DND-41 (cell line): ENCODE data around the gene CNNM2.

Experiments used
- ATAC-seq: fragments of 200-7000 bp; cut with Tn5 transposase; 3 replicates; pipeline ENCODE4 v1.9.1; 2021; ENCODE audit warnings: low read depth; ENCODE audit not compliant: insufficient read depth
- DNase-seq: peaks from one replicate; pipeline ENCODE4 v3.0.0-alpha.2; 2020
- H2AFZ ChIP-seq: 2 replicates; pipeline ENCODE4 v1.6.0; 2012; ENCODE audit warnings: low read depth, low read length
- H3K27ac ChIP-seq: 2 replicates; pipeline ENCODE4 v1.5.1; 2012; ENCODE audit warnings: low read length, inconsistent platforms
- H3K27me3 ChIP-seq: fragments of 200-600 bp; sonication (generic); 2 replicates; pipeline ENCODE4 v1.6.0; 2012; ENCODE audit warnings: low read length, mild to moderate bottlenecking, inconsistent platforms; ENCODE audit not compliant: insufficient read depth, poor library complexity
- H3K36me3 ChIP-seq: 2 replicates; pipeline ENCODE4 v1.5.1; 2012; ENCODE audit warnings: low read length, inconsistent platforms; ENCODE audit not compliant: insufficient read depth
- H3K4me1 ChIP-seq: 2 replicates; pipeline ENCODE4 v1.5.1; 2012; ENCODE audit warnings: mild to moderate bottlenecking, low read length; ENCODE audit not compliant: insufficient read depth
- H3K4me2 ChIP-seq: 2 replicates; pipeline ENCODE4 v1.6.0; 2012; ENCODE audit warnings: mild to moderate bottlenecking, moderate library complexity, low read length, inconsistent platforms; ENCODE audit not compliant: insufficient read depth
- H3K4me3 ChIP-seq, 2 experiments: fragments of 200-600 bp in 1 of 2; shearing (Covaris generic) in 1 of 2; 2 replicates each; pipeline ENCODE4 v1.5.1; 2012 to 2016; ENCODE audit warnings: inconsistent platforms in 2 of 2, low read length in 2 of 2, mild to moderate bottlenecking in 2 of 2, low read depth in 1 of 2, moderate library complexity in 1 of 2
- H3K79me2 ChIP-seq: 2 replicates; pipeline ENCODE4 v1.6.0; 2012; ENCODE audit warnings: low read length, inconsistent platforms; ENCODE audit not compliant: insufficient read depth
- H3K9ac ChIP-seq: 2 replicates; pipeline ENCODE4 v1.6.0; 2012; ENCODE audit warnings: low read depth, mild to moderate bottlenecking, inconsistent platforms, low read length, moderate library complexity
- H3K9me3 ChIP-seq: 2 replicates; pipeline ENCODE4 v1.5.1; 2012; ENCODE audit warnings: low read length, moderate library complexity, mild to moderate bottlenecking, inconsistent platforms; ENCODE audit not compliant: insufficient read depth, severe bottlenecking
- H4K20me1 ChIP-seq: 2 replicates; pipeline ENCODE4 v1.6.0; 2012; ENCODE audit warnings: low read length; ENCODE audit not compliant: insufficient read depth
- CTCF ChIP-seq: IDR thresholded peaks from 2 replicates; pipeline ENCODE4 v1.5.1; 2012; ENCODE audit warnings: borderline replicate concordance, low read length, moderate library complexity, mild to moderate bottlenecking; ENCODE audit not compliant: poor library complexity, severe bottlenecking; ENCODE audit errors: extremely low read depth
- EZH2 ChIP-seq: IDR thresholded peaks from 3 replicates; pipeline ENCODE4 v1.6.1; 2012; ENCODE audit warnings: borderline replicate concordance, low read depth, mild to moderate bottlenecking, moderate library complexity, low read length, inconsistent platforms; ENCODE audit not compliant: severe bottlenecking

CNNM2 gene

GRCh38 chr10:102948786-102949185 is 30.7 kb downstream of the CNNM2 start:
- Histone ChIP-seq H3K4me3 (no peak overlapping the region), H3K27ac (no peak overlapping the region), H3K27me3 (no peaks in the 10 kb centered on the region), H2AFZ (no peak overlapping the region), H3K4me1 (no peaks in the 10 kb centered on the region), H3K9me3 (no peaks in the 10 kb centered on the region), H3K9ac (no peak overlapping the region), H3K36me3 (no peaks in the 10 kb centered on the region), H4K20me1 (no peaks in the 10 kb centered on the region), H3K79me2 (no peaks in the 10 kb centered on the region), H3K4me2 (no peak overlapping the region)
- ATAC-seq (no peak), DNase-seq (no peak)
- TF ChIP-seq CTCF (no peak), EZH2 (no peak)

GRCh38 chr10:102949916-102950315 is 31.8 kb downstream of the CNNM2 start:
- no peak overlapping the region for H3K9ac ChIP-seq
- no peaks in the 10 kb centered on the region for H3K79me2 ChIP-seq
- no peaks in the 10 kb centered on the region for H3K4me1 ChIP-seq
- H2AFZ ChIP-seq = no peak overlapping the region
- H3K36me3 ChIP-seq = no peaks in the 10 kb centered on the region
- H3K27me3 ChIP-seq = no peaks in the 10 kb centered on the region
- H4K20me1 ChIP-seq = no peaks in the 10 kb centered on the region
- H3K27ac ChIP-seq = no peak overlapping the region
- no peak overlapping the region for H3K4me2 ChIP-seq
- no peak for DNase-seq
- no peak overlapping the region for H3K4me3 ChIP-seq
- ATAC-seq = no peak
- H3K9me3 ChIP-seq = no peaks in the 10 kb centered on the region
- TF ChIP-seq EZH2 (no peak), CTCF (no peak)

GRCh38 chr10:102951316-102951715 is 33.2 kb downstream of the CNNM2 start:
- Histone ChIP-seq H3K4me3 (no peak overlapping the region), H2AFZ (no peak overlapping the region), H3K9ac (no peak overlapping the region), H3K4me1 (no peaks in the 10 kb centered on the region), H3K27ac (no peak overlapping the region), H3K36me3 (no peaks in the 10 kb centered on the region), H3K4me2 (no peak overlapping the region), H3K9me3 (no peaks in the 10 kb centered on the region), H4K20me1 (no peaks in the 10 kb centered on the region), H3K27me3 (no peaks in the 10 kb centered on the region), H3K79me2 (no peaks in the 10 kb centered on the region)
- no peak for ATAC-seq
- TF ChIP-seq CTCF = no peak
- TF ChIP-seq EZH2 = no peak
- DNase-seq = no peak

- Histone ChIP-seq H4K20me1 (no peaks in the 10 kb centered on the region), H3K79me2 (no peaks in the 10 kb centered on the region), H3K9me3 (no peaks in the 10 kb centered on the region), H3K9ac (no peak overlapping the region), H3K27ac (no peak overlapping the region), H3K4me3 (no peak overlapping the region), H3K36me3 (no peaks in the 10 kb centered on the region), H2AFZ (no peak overlapping the region), H3K4me1 (no peaks in the 10 kb centered on the region), H3K4me2 (no peak overlapping the region), H3K27me3 (no peaks in the 10 kb centered on the region)
- DNase-seq = no peak
- TF ChIP-seq EZH2 (no peak), CTCF (no peak)
- ATAC-seq = no peak
These were observed 41.3 kb downstream of the CNNM2 start for GRCh38 chr10:102959360-102959759.
